Neuronal stem cell (in vitro differentiated cells): Measurements from ENCODE around the gene RHOC. TPM values are rescaled to one million over a fixed set of nuclear protein-coding genes. Genes with fewer than 3 reads are reported as not detected.

Experiments used
- DNase-seq: peaks from one replicate; pipeline ENCODE4 v3.0.0-alpha.2; 2013; ENCODE audit warnings: low spot score
- H2AFZ ChIP-seq: one replicate; pipeline ENCODE4 v1.6.1; 2013; ENCODE audit warnings: mild to moderate bottlenecking, low read length, inconsistent platforms
- H2AK5ac ChIP-seq: 2 replicates; pipeline ENCODE4 v1.6.1; 2013; ENCODE audit warnings: low read depth, mild to moderate bottlenecking, inconsistent platforms, low read length, moderate library complexity, mixed read lengths
- H2BK120ac ChIP-seq: 2 replicates; pipeline ENCODE4 v1.6.1; 2013; ENCODE audit warnings: low read depth, mild to moderate bottlenecking, inconsistent platforms, low read length, moderate library complexity, mixed read lengths
- H2BK12ac ChIP-seq: one replicate; pipeline ENCODE4 v1.6.1; 2013; ENCODE audit warnings: low read length, inconsistent platforms
- H2BK15ac ChIP-seq: 2 replicates; pipeline ENCODE4 v1.6.1; 2013; ENCODE audit warnings: mild to moderate bottlenecking, low read length, inconsistent platforms, mixed read lengths
- H2BK5ac ChIP-seq: one replicate; pipeline ENCODE4 v1.6.1; 2013; ENCODE audit warnings: inconsistent platforms, mild to moderate bottlenecking, low read length, moderate library complexity
- H3K14ac ChIP-seq: one replicate; pipeline ENCODE4 v1.6.1; 2013; ENCODE audit warnings: low read length, inconsistent platforms
- H3K18ac ChIP-seq: 2 replicates; pipeline ENCODE4 v1.6.1; 2013; ENCODE audit warnings: low read length, inconsistent platforms
- H3K23ac ChIP-seq: 2 replicates; pipeline ENCODE4 v1.6.1; 2013; ENCODE audit warnings: low read depth, mild to moderate bottlenecking, mixed read lengths, low read length, inconsistent platforms; ENCODE audit not compliant: poor library complexity
- H3K27ac ChIP-seq: replicated peaks from 3 replicates; pipeline ENCODE4 v1.5.1; 2013; ENCODE audit warnings: low read length, inconsistent platforms
- H3K27me3 ChIP-seq, 3 experiments: 2 replicates each; pipeline ENCODE4 v1.6.1; 2013; ENCODE audit warnings: low read length in 3 of 3, mild to moderate bottlenecking in 2 of 3, inconsistent platforms in 1 of 3, low read depth in 1 of 3, mixed read lengths in 1 of 3, moderate library complexity in 1 of 3; ENCODE audit not compliant: control insufficient read depth in 3 of 3, insufficient read depth in 3 of 3
- H3K36me3 ChIP-seq, 2 donors: replicated peaks in 1 of 2; 2 replicates each; pipeline ENCODE4 v1.6.1; 2013; ENCODE audit warnings: low read length in 2 of 2; ENCODE audit not compliant: control insufficient read depth in 2 of 2, insufficient read depth in 2 of 2
- H3K4ac ChIP-seq: 2 replicates; pipeline ENCODE4 v1.6.1; 2013; ENCODE audit warnings: inconsistent platforms, mild to moderate bottlenecking, low read length, moderate library complexity
- H3K4me1 ChIP-seq, 2 donors: 1 replicate in 1 of 2; 2 replicates in 1 of 2; pipeline ENCODE4 v1.6.1; 2013; ENCODE audit warnings: low read length in 2 of 2, low read depth in 1 of 2; ENCODE audit not compliant: control insufficient read depth in 2 of 2, insufficient read depth in 1 of 2
- H3K4me2 ChIP-seq: one replicate; pipeline ENCODE4 v1.6.1; 2013; ENCODE audit warnings: mild to moderate bottlenecking, low read length, inconsistent platforms; ENCODE audit not compliant: insufficient read depth, poor library complexity, severe bottlenecking
- H3K4me3 ChIP-seq, 2 donors: 2 replicates each; pipeline ENCODE4 v1.5.1; 2013; ENCODE audit warnings: low read length in 2 of 2, mild to moderate bottlenecking in 2 of 2, inconsistent platforms in 1 of 2, moderate library complexity in 1 of 2
- H3K79me1 ChIP-seq: one replicate; pipeline ENCODE4 v1.6.1; 2013; ENCODE audit warnings: low read depth, mild to moderate bottlenecking, inconsistent platforms, low read length, moderate library complexity
- H3K9ac ChIP-seq: one replicate; pipeline ENCODE4 v1.6.1; 2013; ENCODE audit warnings: mild to moderate bottlenecking, low read depth, low read length, inconsistent platforms; ENCODE audit not compliant: poor library complexity
- H3K9me3 ChIP-seq, 2 donors: replicated peaks in 1 of 2; 2 replicates each; pipeline versions ENCODE3 to v1.6.1; 2013; ENCODE audit warnings: low read length in 2 of 2, mild to moderate bottlenecking in 2 of 2, inconsistent platforms in 1 of 2, low read depth in 1 of 2, mixed read lengths in 1 of 2, moderate library complexity in 1 of 2; ENCODE audit not compliant: control insufficient read depth in 2 of 2, insufficient read depth in 1 of 2
- H4K8ac ChIP-seq: one replicate; pipeline ENCODE4 v1.6.1; 2013; ENCODE audit warnings: low read depth, mild to moderate bottlenecking, inconsistent platforms, low read length, moderate library complexity
- H4K91ac ChIP-seq: one replicate; pipeline ENCODE4 v1.6.1; 2013; ENCODE audit warnings: low read length, low read depth, mild to moderate bottlenecking, inconsistent platforms; ENCODE audit not compliant: poor library complexity
- WGBS, 2 donors: extraction: QIAGEN DNeasy Blood & Tissue Kit; methylation state at CpG; one replicate each; pipeline ENCODE4 v1.1.7; 2013; ENCODE audit warnings: missing lambda C conversion rate in 2 of 2, mixed read lengths in 1 of 2; ENCODE audit not compliant: insufficient read length in 2 of 2, insufficient replicate concordance in 1 of 2; ENCODE audit errors: extremely low coverage in 2 of 2; 5-methylcytosine and 5-hydroxymethylcytosine counted together
- polyA plus RNA-seq, 2 experiments: library from polyadenylated mRNA; stranded (reverse); fragments of 200-250 nt; gene quantifications; one replicate each; pipeline ENCODE4 v1.2.3, GENCODE V29; 2013

Gene RHOC
- polyA plus RNA-seq (2013, experiment 1 of 2): 62.8 TPM
- 63.2 TPM for polyA plus RNA-seq (2013, experiment 2 of 2)

DNA sequence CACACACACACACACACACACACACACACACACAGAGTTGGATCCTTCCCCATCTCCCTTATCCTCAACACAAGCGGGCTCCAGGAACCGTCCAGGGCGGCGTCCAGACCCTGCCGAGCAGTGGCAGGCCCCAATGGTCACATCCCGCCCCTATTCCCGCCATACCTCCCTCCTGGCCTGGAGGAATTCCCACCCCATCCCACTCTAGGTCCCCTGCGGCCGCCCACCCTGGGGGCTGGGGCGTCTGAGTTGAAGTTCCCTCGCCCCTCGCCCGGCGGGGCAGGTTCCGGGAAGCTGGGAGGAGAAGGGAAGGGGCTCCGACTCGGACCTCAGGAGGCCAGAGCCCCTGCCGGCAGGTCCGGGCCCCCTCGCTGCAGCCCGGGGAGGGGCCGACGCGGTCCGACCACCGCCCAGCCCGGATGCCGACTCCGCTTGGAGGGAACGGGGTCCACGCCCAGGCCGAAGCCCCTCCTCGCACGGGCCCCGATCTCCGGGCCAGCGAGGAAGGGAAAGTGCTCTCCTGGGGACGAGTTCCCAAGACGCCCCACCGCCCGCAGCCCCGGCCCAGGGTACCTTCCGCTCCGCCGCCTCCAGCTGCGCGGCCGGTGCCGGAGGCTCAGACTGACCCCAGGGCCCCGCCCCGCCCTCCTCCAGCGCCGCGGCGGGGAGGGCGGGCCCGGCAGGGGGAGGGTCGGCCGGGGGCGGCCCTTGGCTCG is at the start of gene RHOC:
RHOC (minus strand) TSS at position 623 of the 716 bp plus-strand sequence. CDS start 3,328 bp downstream, outside the sequence.
- Histone ChIP-seq H3K9ac (peak within 1 kb of the TSS; percentile 92), H3K4ac (no peak within 1 kb of the TSS), H4K8ac (no peak within 1 kb of the TSS), H2AK5ac (peak within 1 kb of the TSS; percentile 8), H4K91ac (no peak within 1 kb of the TSS), H3K18ac (peak within 1 kb of the TSS; percentile 88), H3K23ac (peak within 1 kb of the TSS; percentile 57), H3K79me1 (peaks cover 4% of the 10 kb centered on the region), H2AFZ (peak within 1 kb of the TSS; percentile 90), H3K4me1 (peaks cover 23 to 24% of the 10 kb centered on the region in 2 donors), H2BK120ac (no peak within 1 kb of the TSS), H3K4me2 (peak within 1 kb of the TSS; percentile 84), H3K9me3 (no peaks in the 10 kb centered on the region), H2BK5ac (peak within 1 kb of the TSS; percentile 43), H3K4me3 (peak within 1 kb of the TSS; percentile 64 to 89), H3K27me3 (peaks cover 0 to 35% (median 0%) of the 10 kb centered on the region in 3 experiments), H3K14ac (no peak within 1 kb of the TSS), H2BK15ac (no peak within 1 kb of the TSS), H2BK12ac (no peak within 1 kb of the TSS), H3K27ac (peak within 1 kb of the TSS; percentile 57), H3K36me3 (peaks cover 3 to 25% of the 10 kb centered on the region in 2 donors)
- no CpG with 5 or more reads among the region's 61 CpGs for WGBS, 2 donors
- peak; percentile 78 for DNase-seq

DNA sequence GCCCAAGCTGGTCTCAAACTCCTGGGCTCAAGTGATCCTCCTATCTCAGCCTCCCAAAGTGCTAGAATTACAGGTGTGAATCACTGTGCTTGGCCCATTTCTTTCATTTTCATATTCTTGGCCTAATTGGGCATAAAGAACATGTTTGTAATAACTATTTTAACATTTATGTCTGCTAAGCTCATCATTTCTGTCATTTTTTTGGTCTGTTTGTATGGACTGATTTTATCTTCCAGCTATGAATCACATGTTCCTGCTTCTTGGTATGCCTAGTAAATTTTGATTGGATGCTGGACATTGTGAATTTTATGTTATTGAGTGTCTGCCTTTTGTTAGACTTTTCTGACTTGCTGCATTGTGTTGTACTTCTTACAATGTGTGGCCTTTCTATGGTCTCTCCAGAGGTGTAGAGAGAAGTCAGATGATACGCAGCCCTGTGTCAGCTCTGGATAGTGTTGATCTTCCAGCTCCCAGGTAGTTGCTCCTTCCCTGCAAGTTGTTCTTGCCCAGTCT is 47.2 kb upstream of the RHOC start:
- Histone ChIP-seq H2AFZ (no peak overlapping the region), H3K79me1 (no peaks in the 10 kb centered on the region), H2AK5ac (no peak overlapping the region), H3K36me3 (no peaks in the 10 kb centered on the region), H3K27me3 (no peaks in the 10 kb centered on the region), H3K4me1 (peaks cover 0 to 6% of the 10 kb centered on the region in 2 donors), H4K8ac (no peak overlapping the region), H2BK12ac (no peak overlapping the region), H3K9me3 (peaks cover 0 to 2% of the 10 kb centered on the region in 2 donors), H3K27ac (no peak overlapping the region), H3K4me3 (no peak overlapping the region), H3K4ac (no peak overlapping the region), H3K23ac (no peak overlapping the region), H2BK15ac (no peak overlapping the region), H4K91ac (no peak overlapping the region), H3K9ac (no peak overlapping the region), H3K4me2 (no peak overlapping the region), H3K14ac (no peak overlapping the region), H2BK5ac (no peak overlapping the region), H2BK120ac (no peak overlapping the region), H3K18ac (no peak overlapping the region)
- WGBS, 2 donors: no CpG with 5 or more reads among the region's 1 CpG
- DNase-seq: no peak

DNA sequence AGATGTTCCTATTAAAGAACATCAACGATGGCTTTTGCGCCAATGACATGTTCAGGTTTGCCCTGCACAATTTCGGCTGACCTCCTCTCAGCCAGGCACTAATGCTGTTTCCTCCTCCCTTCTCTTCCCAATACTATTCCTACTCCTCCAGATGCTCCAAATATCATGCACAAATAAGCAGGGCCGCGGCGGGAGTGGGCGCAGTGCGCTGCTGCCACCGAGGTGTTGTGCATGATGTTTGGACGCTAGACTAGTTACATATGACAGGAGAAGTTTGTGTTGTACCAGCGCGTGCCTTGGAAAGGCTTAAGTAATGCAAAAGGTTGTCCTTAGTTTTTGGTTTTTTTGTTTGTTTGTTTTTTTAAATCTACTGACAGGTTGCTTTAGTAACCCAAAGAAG is 41.5 kb upstream of the RHOC start:
- H3K4me3 ChIP-seq: no peak overlapping the region
- no peak overlapping the region for H4K91ac ChIP-seq
- H2AFZ ChIP-seq: no peak overlapping the region
- no peak overlapping the region for H2BK120ac ChIP-seq
- H2BK12ac ChIP-seq: no peak overlapping the region
- H3K23ac ChIP-seq: no peak overlapping the region
- peaks cover 2% of the 10 kb centered on the region for H3K79me1 ChIP-seq
- H3K4me1 ChIP-seq: peaks cover 0 to 3% of the 10 kb centered on the region in 2 donors
- H3K4ac ChIP-seq: no peak overlapping the region
- H3K27me3 ChIP-seq: peaks cover 10 to 29% (median 17%) of the 10 kb centered on the region in 3 experiments
- no peak overlapping the region for H4K8ac ChIP-seq
- H3K36me3 ChIP-seq: no peaks in the 10 kb centered on the region
- H3K9me3 ChIP-seq: peaks cover 3 to 7% of the 10 kb centered on the region in 2 donors
- H3K9ac ChIP-seq: peak overlapping the region; percentile 60
- H3K18ac ChIP-seq: no peak overlapping the region
- no peak overlapping the region for H3K4me2 ChIP-seq
- WGBS, 2 donors: no CpG with 5 or more reads among the region's 12 CpGs
- peak overlapping the region; percentile 61 for H2AK5ac ChIP-seq
- DNase-seq: no peak
- no peak overlapping the region for H3K27ac ChIP-seq
- no peak overlapping the region for H2BK5ac ChIP-seq
- H3K14ac ChIP-seq: no peak overlapping the region
- no peak overlapping the region for H2BK15ac ChIP-seq

DNA sequence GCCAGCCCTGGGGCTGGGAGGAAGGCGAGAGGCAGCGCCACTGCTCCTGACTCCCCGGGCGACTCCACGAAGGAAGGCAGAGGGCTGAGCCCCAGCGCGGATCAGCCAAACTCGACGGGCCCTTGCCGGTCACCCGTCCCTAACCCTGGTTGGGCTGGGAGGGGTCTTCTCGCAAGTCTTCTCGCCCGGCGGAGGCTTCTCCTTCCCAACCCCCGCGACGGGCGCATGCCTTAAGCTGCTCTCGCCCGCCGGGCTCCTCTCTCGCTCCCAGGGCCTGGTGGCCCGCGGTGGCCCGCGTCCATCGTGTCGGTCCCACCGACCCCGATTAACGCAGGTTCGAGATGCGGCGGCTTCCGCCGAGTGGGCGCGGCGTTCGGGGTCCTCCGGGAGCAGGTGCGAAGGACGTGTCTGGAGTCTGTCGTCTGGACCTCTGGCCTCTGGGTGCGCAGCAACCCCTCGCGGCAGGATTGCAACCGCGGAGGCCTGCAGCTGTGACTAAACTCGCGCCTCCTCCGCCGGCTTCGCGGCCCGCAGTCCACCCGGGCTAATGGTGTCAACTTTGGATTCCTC is 37.2 kb upstream of the RHOC start:
- H3K4me2 ChIP-seq: peak overlapping the region; percentile 66
- peak; percentile 29 for DNase-seq
- peak overlapping the region; percentile 17 for H3K14ac ChIP-seq
- no peak overlapping the region for H3K9ac ChIP-seq
- H2BK15ac ChIP-seq: peak overlapping the region; percentile 98
- no CpG with 5 or more reads among the region's 58 CpGs for WGBS, 2 donors
- H3K27ac ChIP-seq: no peak overlapping the region
- H2BK12ac ChIP-seq: peak overlapping the region; percentile 73
- H3K27me3 ChIP-seq: peaks cover 10 to 47% (median 22%) of the 10 kb centered on the region in 3 experiments
- H3K4ac ChIP-seq: no peak overlapping the region
- no peak overlapping the region for H2BK5ac ChIP-seq
- H2AK5ac ChIP-seq: peak overlapping the region; percentile 93
- H3K4me1 ChIP-seq: peaks cover 0 to 3% of the 10 kb centered on the region in 2 donors
- peak overlapping the region; percentile 65 for H3K23ac ChIP-seq
- H3K36me3 ChIP-seq: no peaks in the 10 kb centered on the region
- no peak overlapping the region for H4K91ac ChIP-seq
- H4K8ac ChIP-seq: peak overlapping the region; percentile 82
- H3K79me1 ChIP-seq: peaks cover 2% of the 10 kb centered on the region
- peak overlapping the region in 1 of 2 donors; percentile 73 for H3K4me3 ChIP-seq
- H3K18ac ChIP-seq: peak overlapping the region; percentile 94
- no peak overlapping the region for H2BK120ac ChIP-seq
- H2AFZ ChIP-seq: peak overlapping the region; percentile 76
- H3K9me3 ChIP-seq: peaks cover 4 to 12% of the 10 kb centered on the region in 2 donors
